ENCODE data around the gene ACOT7.
"Not testable (repeated sequence)": the region's sequence is repeated elsewhere in the genome, so short reads cannot be mapped to it uniquely, and the experiment has no call there.

Gene ACOT7

DNA sequence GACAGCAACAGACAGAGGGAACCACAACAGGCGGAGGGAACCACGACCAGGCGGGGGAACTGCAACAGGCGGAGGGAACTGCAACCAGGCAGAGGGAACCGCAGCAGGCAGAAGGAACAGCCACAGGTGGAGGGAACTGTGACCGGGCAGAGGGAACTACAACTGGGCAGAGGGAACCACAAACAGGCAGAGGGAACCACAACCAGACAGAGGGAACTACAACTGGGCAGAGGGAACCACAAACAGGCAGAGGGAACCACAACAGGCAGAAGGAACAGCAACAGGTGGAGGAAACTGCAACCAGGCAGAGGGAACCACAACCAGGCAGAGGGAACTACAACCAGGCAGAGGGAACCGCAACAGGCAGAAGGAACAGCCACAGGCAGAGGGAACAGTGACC is 85.9 kb downstream of the ACOT7 start:
- DNase-seq, result not testable (repeated sequence)

DNA sequence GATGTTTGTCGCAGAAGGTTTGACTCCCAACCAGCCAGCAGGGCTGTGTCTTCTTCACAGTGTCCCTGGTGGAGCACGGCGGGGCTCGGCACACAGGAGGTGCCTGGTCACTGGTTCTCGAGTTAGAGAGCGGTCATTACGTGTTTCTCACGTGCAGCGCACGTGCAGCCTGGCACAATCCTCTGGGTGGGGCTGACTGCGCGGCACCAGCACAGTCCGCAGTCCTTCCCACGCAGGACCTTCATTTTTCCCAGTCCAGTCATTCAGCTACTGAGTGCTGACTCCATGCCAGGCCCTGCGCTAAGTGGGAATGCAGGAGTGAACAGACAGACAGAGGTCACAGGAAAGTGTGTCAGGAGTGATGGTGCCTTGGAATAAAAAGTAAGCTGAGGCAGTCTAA is 86.5 kb downstream of the ACOT7 start:
- no peak for DNase-seq

DNA sequence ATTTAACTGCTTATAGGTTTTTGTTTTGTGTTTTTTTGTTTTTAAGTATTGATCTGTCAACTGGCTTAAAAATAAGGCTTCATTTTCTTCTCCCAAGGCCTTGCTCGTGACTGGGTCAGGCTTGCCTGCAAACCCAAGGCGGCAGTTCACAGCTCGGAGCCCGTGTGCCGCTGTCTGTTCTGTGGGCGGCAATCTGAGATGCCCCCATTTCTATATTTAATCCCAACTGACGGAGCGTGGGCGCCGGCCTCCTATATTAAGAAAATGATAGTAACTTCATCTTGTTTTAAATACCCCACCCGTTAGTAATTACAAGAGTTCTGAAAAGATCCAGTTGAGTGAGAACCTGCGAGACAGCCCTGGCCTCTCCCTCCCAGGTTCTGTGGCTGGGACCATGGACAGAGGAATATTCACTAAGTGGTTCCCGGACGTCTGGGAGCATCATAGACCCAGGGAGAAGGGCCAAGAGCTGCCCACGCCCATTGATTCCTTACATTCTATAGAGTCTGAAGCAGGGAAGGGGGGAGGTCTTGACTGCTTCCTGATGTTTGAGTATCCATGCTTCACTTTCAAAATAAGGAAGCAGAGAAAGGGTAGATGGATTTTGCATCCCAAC is 90.1 kb downstream of the ACOT7 start:
- DNase-seq, result no peak

DNA sequence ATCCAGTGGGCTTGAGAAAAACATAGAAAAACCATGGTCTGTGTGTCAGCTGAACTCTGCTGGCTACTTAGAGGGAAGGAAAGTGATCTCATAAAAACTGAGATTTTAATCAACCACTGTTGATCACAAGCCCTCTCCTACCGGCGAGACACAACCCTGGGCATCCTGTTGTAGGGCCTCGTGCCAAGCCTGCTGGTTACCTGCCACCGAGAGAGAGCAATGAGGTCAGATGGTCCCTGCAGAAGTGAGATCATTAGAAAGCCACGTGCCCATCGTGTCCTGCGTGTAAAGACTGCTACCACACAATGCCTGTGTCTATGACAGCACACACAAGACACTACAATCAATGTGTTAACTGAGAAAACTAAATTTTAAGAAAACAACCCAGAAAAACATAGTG is 91.0 kb downstream of the ACOT7 start:
- no peak for DNase-seq

DNA sequence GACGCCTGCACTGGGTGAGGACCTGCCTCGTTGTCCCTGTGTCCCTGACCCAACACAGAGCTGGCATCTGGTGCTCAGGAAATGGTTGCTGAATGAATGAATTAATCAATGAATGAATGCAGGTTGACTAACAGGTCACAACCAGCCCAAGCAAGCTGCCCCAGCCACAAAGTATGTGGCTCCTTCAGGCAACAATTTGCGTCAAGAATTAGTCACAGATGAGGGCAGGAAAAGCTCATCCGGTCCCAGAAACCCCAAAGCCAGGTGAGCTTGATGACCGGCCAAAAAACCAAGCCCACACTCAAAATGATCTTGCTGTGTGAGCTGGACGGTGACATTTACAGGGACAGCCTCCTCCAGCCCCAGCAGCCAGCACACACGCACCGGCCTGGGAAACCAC is 92.0 kb downstream of the ACOT7 start:
- no peak for DNase-seq

DNA sequence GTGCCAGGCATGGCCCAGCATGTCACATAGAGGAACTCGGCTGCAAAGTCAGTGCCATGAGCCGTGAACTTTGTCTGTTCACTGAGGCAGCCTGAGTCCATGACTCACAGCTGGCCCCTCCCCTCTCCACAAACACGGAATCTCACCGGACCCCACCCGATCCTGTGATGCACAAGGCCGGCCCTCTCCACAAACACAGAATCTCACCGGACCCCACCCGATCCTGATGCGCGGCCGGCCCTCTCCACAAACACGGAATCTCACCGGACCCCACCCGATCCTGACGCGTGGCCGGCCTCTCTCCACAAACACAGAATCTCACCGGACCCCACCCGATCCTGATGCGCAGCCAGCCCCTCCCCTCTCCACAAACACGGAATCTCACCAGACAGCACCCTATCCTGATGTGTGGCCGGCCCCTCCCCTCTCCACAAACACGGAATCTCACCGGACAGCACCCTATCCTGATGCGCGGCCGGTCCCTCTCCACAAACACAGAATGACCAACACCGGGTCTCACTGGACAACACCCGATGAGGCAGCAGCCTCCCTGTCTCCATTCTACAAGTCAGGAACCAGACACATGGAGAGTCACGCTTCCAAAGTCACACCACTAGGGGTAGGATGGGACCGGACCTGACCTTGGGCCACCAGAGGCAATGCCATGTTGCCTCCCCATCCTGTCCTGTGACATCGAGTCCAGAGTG is 93.1 kb downstream of the ACOT7 start:
- DNase-seq, result no peak

DNA sequence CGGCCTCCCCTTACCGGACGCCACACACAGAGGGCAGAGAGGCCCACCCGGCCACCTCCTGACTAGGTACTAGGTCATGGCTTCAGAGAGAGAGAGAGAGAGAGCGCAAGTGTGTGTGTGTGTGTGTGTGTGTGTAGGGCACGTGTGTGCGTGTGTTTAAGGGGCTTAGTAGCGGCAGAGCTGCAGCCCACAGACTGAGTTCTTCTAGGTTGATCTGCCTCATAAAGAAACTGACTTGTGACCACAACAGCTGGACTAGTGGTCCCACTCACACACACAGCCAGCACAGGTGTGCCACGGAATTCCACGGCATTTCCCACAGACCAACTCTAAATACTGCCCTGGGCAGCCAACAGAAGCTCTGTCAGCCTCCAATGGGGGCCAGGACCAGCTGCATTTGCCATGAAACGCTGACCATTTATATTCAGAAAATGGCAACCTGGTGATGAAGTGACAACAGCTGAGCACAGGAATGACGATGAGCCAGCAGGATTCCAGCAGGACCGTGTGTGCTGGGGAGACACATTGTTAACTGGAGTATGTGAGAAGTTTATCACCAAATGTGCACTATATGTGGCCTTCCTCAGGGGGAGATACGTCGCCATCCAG is 93.9 kb downstream of the ACOT7 start:
- DNase-seq, result no peak

DNA sequence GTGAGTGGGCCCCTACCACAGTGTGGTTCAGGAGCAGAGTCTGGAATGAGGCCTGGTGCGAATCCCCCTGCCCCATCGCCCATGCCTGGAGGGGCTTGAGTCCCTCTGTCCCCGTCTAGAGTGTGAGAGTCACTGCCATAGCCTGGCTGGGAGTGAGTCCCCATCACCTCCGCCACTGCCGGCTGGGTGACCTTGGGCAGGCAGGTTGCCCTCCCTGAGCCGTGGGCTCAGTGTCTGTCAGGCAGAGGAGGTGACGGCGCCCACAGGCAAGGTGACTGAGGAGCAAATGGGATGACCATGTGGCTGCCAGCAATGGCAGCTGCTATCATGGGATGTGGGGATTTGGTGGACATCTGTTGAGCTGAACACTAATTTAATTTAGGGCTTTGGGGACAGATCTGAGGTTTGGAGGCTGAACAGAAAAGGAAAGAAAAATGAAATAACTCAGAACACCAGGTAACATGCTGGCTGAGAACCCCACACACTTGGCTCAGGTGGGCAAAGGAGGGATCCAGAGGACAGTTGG is 94.6 kb downstream of the ACOT7 start:
- no peak for DNase-seq

DNA sequence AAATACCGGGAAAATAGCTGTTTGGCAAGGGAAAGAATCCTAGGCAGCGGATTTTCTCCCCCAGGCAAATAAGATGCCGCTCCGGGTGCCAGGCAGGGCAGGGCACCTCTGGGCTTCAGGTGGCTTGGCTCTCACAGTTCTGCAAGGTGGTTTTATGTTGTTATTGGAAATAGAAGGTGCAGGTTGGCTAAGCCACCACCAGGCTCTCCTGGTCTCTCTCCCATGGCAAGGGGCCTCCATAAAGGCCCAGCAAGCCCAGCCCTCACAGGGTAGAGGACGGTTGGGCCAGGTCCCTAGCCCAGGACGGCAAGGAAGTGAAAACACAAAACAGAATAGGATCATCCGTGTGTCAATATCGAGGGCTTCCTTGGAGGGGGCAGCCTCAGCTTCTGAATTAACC is 95.0 kb downstream of the ACOT7 start:
- DNase-seq, result no peak

DNA sequence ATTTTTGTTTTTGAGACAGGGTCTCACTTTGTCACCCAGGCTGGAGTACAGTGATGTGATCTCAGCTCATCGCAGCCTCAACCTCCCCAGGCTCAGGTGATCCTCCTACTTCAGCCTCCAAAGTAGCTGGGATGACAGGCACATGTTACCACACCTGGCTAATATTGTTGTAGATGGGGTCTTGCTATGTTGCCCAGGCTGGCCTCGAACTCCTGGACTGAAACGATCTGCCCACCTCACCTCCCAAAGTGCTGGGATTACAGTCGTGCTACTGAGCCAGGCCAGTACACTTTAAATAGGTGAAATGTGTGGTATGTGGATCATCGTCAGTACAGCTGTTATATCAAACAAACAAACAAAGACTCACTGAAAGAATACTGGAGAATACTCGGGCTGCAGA is 97.7 kb downstream of the ACOT7 start:
- no peak for DNase-seq

DNA sequence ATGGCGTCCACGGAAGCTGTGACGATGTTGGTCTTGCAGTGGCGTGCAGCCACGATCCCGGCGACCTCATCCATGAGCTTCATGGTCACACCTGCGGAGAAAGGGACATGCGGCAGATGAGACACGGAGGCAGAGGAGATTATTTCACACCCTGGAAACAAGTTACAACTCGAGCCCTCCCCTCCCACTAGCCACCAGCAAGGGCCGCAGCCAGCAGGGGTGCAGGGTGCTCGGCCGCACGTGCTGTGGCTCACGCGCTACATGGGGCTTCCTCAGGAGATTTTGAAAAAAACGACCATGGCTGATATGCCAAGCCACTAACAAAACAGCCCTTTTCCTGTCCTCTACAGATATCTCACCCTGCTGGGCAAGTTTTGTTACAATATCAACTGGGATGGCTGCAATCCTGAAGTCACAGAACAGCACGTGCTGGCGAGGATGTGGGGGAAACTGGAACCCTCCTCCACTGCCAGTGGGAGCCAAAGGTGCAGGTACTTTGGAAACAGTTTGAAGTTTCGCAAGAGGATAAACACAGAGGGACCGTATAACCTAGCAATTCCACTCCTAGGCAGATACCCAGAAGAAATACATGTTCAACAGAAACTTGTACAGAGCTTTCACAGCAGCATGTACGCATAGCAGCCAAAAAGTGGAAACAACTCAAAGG is 98.5 kb downstream of the ACOT7 start:
- no peak for DNase-seq

DNA sequence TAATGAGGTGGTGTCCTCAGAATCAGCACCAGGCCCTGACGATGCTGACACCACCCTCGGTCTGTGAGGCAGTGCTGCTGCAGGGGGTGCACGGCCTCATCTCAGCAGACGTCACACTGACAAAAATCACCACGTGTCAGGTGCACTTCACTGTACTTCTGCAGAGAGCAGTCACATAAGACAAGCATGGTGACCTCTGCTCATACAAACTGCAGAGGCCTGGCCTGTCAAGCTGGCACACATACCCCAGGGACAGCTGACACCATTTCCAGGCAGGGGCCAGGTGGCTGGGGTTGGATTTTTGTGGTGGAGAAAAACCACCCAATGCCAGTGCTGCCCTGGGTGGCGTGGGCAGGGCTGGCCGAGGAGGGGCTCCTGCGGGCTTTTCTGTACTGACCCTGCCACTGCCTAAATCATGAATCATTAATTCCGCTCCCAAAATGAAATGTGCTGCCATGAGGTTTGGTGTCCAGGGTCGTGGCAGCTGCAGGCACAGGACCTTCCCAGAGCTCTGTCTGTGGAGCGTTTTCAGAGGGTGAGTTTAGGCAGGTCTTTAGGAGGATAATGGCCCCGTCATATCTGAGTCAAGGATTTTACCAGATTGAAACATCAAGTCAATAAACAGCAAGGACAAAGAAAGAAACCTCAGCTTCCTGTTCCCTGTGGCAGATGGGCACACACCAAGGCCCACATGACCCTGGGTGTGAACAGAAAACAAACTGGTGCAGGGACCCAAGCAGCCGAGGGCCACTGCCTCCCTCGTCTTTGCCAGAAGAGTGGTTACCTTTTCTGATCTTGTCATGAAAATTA is 99.3 kb downstream of the ACOT7 start:
- DNase-seq, result no peak

DNA sequence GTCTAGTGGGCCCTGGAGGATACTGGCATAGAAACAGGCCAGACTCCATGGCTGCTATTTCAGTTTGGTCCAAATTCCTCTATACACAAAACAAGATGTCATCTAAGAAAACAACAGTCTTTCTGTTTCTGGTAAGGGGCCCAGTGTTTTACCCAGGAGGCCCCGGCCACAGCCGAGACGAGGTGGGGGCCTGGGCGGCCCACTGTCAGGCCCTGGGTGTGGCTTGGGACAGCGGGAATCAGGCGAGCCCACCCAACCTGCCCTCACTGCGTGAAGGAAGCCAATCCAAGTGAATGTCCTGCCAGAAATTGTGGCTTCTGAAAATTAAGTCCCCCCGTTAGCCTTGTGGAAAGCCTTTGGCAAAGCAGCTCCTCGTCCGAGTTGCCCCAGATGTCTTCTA is 101.5 kb downstream of the ACOT7 start:
- DNase-seq, result no peak

DNA sequence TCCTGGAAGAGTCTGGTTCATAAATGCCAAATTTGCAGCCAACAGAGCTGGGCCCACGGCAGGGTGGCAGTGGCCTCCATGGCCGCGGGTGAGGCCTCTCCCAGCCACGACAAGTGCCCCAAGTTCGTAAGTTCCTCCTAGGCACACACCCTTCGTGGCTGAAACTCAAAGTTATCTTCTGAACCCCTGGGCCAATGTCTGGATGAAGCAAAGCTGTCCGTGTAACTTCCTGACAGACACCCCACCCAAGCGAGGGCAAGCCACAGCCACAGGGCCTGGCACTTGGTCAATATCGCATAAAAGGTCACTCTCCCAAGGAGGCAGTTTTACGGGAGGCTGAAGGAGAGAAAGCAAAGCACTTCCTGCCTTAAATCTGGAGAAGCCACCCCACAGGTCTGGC is 104.9 kb downstream of the ACOT7 start:
- no peak for DNase-seq

DNA sequence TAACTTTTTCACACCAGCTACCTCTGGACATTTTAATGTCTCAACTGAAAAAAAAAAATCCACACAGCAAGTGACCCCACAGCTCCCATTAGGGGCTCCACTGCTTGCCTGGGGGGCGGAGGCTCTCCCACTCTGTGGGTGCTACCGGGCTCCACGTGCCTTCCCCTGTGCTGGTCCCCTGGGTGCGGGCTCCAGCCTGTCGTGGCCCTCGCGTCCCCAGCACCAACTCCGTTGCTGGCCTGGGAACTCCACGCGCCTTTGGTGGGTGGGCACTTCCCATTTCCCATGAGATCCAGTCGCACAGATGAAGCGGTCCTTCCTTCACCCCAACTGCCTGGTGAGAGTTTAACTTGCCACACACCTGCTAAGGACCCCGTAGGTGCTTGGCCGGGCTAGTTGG is 105.5 kb downstream of the ACOT7 start:
- DNase-seq, result no peak

DNA sequence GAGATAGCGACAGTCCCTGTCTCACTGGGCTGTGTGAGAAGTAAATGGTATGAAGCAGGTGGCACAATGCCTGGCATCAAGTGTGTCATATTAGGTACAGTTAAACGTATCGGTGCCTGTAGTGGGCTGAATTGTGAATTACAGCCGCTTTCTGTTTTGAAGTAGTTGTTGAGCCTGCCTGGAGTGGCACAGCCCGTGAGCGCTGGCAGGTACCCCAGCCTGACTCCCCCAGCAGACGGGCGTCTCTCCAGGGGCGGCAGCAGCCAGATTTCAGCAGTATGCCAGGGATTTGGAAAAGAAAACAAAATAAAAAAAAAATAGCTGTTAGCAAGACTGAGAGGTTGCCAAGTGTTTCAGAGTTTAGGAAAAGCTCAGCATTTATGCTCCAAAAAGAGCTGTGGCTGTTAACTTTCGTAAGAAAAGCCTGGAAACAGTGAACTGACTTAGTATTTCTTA is 106.1 kb downstream of the ACOT7 start:
- no peak for DNase-seq

DNA sequence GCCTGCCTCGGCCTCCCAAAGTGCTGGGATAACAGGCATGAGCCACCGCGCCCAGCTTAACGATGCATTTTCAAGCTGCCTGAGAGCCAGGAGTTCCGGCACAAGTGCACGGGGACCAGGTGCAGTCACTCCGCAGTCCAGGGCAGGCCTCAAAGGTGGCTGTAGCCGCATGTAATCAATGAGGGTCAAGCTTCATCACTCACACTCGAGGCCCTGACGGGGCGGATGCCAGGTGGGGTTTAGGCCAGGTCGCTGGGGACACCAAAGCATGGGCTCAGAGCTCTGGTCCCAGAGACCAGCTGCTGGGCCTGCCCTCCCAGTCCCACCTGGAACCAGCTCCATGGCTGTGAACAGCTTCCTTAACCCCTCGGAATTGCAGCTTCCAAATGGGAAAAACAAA is 106.5 kb downstream of the ACOT7 start:
- DNase-seq, result no peak

DNA sequence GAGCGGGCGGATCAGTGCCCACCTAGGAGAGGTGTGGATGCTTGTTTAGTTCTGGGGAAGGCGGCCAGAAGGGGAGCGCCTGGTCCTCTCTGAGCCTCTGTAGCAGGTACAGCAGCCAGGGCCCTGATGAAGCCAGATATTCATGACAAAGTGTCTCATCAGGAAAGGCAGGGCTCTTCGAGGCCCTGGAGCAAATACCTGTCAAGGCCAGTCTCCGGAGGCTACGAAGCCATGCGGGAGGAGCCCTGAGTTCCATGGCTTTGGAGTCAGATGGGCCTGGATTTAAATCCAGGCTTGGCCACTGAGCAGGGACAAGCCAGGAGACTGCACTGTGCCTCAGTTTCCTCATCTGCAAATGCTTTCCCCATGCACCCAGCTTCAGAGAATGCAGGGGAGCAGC is 107.3 kb downstream of the ACOT7 start:
- DNase-seq, result no peak

DNA sequence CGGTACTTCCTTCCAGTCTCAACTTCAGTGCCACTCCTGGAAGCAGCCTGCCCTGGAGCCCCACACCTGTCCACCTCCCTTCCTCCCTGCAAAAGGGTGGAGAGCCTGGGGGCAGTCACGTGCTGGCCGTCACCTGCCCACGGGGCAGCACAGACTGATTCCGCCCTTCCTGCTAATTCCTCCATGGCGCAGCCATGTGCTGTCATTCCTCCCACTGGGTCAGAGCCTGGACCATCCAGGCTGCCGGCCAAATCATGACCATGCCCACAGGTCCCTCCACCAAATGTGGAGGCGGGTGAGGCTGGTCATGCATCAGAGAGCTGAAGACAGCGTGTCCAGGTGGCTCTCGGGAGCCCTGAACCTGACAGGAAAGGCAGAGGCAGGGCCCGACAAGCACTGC is 108.2 kb downstream of the ACOT7 start:
- no peak for DNase-seq

DNA sequence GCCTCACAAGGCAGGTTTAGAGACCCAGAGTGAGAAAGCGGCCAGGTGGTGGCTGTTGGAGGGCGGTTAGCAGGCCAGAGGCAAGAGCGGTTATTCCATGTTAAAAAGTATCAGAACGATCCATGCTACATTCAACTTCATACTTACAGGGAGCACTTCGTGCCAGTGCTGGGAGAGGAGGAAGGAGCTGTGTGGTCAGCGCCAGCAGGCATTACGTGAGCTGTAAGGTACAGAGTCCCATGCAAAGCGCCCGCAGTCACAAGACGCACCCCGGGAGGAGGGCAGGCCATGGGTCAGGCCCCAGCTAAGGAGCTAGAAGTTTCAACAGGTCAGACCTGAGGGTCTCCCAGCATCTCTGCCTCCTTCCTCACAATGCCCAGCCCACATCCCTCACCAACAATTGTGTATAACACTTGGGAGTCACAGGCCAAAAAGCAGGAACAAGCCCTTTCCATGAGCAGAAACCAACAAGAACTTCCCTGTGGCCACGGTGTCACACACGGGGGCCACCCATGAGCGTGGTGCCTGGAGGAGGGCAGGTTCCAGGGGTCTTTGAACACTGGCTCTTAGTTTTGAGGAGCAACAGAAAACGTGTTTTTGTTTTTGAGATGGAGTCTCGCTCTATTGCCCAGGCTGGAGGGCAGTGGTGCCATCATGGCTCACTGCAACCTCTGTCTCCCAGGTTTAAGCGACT is 110.8 kb downstream of the ACOT7 start:
- DNase-seq, result no peak

DNA sequence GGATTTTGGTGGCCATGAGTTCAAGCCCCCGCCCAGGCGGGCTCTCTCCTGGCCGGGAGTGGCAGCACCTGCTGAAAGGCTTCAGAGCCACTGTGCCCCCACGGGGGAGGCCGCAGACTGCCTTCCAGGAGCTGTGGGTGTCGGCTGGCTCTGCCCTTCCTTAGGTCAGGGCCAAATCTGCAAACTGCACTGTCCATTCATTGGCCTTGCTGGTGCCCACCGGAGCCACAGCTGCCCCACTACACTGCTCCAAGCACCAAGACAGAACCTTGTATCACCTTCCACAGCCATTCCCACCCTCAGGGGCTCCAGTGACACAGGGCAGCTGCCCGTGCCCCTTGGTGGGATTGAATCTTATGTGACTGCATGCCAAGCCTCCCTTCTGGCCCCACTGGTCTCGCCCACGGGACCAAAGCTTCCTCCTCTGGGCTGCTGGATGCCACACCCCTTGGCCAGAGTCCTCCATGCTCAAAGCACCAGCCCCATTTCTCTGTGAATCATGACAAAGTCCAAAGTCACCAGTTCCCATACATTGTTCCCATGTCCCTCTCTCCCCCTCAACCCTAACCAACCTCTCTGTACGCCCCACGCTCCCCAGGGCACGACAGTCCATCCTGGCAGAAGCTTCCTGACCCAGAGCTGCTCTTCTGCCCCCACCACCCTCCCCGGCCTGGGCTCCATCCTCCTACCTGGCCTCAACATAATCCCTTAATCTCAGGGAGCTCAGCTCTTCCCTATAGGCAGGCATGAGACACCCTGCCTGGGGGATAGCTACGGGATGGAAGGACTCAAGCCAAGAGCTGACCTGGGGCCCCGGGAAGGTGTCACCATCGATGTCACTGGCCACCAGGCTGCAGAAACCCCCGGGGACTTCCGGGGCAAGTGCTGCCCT is 111.8 kb downstream of the ACOT7 start:
- DNase-seq, result no peak
